Activated CD4-positive, CD25-positive, alpha-beta regulatory T cell (primary cell): Measurements from ENCODE around the gene CDK6.

Source experiments
- DNase-seq, 4 experiments: peaks; one replicate each; lab custom pipeline; 2025; lab: John Stamatoyannopoulos, UW

Gene CDK6

DNA sequence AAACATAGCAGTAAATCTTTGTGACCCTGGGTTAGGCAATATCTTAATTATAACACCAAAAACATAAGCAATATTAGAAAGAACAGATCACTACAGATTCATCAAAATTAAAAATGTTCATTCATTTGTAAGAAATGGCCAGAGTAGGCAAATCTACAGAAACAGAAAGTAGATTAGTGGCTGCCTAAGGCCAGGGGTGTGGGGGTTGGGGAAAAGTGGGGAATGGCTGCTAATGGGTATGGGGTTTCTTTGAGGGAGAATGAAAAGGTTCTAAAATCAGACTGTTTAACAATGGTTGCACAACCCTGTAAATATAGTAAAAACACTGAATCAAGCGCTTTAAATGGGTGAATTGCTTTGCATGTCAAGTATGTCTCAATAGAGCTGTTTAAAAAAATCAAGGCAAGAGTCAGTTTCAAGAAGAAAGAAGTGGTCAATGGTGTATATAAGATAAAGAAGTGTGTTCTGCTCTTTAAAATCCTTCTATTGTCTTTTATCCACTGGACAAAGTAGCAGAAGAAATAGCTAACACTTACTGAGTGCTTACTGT lies 42.6 kb downstream of the CDK6 start:
- DNase-seq = no peak

DNA sequence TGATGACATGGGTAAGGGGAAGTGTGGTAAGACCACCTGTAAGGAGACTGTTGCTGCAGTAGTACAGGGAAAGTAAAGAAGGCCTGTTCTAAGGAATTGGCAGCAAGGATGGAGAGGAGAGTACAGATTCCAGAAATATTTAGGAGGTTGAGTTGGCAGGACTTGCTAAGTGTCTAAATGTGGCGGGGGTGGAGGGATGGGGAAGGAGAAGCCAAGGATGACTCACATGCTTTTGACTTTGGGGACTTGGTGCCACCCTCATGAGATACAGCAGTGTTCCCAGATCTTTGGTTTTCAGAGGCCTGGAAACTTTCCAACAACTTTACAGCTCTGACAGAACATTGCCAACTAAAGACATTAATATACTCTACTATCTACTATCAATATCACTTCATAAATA lies 45.4 kb downstream of the CDK6 start:
- DNase-seq = no peak

DNA sequence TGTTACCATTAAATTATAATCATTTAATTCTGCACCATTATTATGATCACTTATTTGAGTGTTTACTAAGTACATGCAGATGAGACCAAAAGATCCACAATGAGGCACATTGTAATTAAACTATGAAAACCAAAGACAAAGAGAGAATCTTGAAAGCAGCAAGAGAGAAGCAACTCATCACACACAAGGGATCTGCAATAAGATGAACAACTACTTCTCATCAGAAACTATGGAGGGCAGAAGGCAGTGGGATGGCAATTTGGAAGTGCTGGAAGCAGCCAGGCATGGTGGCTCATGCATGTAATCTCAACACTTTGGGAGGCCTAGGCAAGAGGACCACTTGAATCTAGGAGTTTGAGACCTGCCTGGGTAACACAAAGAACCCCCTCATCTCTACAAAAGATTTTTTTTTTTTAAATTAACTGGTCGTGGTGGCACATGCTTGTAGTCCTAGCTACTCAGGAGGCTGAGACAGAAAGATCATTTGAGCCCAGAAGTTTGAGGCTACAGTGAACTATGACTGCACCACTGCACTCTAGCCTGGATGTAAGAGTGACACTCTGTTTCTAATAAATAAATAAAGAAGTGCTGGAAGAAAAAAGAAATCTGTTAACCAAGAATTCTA lies 47.7 kb downstream of the CDK6 start:
- no peak for DNase-seq

DNA sequence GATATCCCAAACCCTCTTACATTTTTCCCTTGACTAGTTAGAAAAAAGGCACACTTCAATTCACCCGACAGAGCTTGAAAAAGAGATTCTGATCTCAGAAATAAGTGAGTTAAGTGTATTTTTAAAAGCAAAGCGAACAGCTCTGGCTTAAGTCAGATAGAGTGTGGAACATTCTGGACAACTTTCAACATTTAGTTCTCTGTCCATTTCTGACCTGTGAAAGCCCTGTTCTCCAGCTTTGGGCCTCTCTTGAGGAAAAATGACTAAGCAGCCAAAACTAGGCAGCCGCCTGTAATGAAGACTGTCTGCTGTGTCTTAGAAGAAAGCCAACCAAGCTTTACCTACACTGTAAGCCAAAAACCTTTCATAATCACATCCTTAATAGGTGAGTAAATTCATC lies 50.5 kb downstream of the CDK6 start:
- no peak for DNase-seq

DNA sequence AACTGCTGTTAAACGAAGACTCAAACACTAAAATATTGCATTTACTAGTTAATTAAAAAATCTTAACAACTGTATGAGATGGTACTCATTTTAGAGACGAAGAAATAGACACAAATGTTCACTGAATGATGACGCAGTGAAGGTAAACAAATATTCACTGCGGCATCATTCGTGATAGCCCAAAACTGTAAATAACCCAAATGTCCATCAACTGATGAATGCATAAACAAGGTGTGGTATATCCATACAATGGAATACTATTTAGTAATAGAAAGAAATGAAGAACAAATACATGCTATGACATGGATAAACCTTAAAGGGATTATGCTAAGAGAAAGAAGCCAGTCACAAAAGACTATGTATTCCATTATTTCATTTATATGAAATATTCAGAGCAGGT lies 51.4 kb downstream of the CDK6 start:
- DNase-seq = no peak

DNA sequence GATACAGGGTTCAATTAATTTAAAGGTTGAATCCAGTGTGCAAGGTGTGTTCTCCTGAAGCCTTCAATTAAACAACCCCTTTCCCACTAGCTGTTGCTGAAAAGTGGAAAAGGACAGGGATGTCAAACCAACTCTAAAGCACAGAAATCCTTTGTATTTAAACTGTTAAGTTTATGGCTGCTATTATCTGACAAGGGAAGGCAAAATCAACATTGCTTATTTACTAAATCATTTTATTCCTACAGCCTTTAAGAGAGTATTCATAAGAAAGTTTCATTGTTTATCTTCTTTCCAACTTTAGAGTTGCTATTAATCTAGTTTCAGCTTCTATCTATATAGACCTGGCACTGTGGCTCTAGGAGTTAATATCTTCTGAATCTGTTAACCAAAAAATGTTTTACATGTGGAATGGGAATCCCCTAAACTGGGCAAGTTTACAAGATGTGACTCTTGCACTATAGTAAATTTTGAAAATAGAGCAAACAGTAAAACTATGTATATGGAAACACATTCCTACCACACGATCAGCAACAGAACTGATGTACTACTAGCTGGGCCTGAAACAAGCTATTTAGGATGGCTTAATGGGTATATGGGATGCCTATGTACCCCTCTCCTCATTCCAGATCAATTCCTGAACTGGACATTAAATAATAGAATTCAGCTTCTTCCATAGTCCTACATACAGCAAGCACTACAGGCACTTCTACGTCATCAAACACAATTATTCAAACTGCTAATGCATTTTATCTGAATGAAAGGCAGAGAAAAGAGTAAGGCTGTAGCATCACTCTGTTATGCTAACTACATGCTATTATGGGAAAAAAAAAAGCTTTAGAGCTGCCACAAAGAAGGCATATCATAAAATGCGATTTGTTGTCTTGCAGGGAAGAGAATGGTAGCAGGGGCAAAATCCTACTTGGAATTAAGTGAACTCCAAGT lies 52.8 kb downstream of the CDK6 start:
- DNase-seq = no peak

DNA sequence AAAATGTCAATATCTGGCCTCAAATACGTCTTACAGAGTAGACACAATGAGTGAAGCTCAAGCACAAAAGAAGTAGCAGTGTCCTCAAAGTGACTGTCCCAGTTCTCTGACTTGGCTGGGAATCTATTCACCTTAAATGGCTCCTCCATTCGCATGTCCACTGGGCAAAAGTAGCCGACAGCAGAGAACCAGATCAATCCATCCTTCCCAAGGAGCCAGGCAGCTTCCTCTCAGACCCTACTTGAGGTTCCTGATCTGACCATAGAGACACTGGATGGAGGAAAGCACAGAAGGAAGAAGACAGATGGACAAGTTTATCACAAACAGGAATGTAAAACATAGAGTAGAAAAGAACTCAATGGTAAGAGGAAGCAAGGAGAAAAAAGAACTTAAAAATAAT lies 53.5 kb downstream of the CDK6 start:
- no peak for DNase-seq

DNA sequence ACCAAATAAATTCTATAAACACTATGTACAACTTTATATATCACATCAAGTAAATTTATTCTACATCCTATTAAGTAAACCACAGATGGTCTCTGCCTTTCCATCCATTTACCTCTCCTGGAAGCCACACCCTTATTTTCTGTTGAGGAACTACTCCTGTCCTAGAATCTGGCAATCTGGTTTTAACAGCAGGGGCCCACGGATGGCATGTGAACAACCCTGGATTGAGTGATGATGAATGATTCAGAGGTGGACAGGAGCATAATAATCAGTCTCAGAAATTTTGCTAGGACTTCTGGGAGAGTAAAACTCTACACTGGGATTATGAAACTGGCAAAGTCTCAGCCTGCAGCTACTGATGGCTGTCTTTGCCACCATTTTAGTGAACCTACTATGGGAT lies 54.1 kb downstream of the CDK6 start:
- no peak for DNase-seq

DNA sequence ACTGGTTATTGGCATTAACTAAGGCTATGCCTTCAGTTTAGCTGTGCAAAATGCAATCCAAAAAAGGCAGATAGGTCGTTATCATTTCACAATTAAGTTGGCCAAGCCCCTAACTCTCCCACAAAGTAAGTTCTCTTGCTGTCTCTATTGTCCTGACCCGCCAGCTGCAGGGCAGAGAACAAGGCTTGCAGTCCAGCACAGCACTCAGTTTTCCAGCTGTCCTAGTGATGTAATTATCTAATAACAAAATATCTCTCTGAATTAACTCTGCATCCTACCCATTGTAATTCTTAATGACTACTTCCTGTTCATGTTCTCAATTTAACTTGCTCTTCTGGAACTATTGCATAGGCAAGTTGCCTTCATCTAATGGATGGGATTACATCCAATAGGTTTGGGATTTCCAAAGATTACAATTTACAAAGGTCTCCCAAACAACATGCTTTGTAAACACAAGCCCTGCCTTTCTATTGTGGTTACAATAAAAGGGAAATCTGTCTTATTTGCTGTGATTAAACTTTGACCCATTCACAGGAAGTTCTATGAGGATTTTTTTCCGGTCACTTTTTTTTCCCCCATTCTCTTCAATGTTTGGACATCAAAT lies 55.2 kb downstream of the CDK6 start:
- no peak for DNase-seq

DNA sequence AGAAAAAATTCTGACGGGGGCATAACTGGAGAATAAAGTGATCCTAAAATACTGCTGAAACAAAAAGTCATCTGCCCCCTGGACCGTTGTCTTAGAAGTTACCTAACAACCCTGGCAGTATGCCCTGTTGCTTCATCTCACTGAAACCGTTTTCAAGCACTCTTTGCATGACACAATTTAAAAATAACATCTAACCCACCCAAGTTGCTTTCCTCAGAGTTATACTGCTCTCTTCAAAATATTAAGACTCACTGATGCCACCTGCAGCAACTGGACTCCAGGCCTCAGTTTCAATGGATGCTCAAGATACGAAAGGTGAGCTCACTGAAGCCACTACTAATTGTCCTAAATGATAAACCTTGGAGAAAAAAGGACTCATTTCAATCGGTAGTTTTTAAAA lies 57.4 kb downstream of the CDK6 start:
- no peak for DNase-seq

DNA sequence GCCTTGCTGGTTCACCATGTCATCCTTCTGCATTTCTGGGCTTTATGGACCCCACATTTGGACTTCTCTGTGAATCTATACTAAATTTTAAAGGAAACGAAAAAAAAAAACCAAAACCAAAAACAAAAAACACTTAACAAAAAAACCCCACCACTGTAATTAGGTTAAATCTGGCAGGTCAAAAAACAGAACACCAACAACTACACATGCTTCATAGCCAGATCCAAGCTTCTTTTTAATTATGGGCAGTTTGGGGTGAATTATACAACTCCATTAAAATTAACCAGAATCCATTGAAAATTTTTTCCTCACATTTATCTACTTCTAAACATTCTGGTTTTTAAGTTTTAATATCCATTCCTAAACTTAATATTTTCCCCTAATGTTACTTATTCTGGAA lies 58.4 kb downstream of the CDK6 start:
- no peak for DNase-seq

DNA sequence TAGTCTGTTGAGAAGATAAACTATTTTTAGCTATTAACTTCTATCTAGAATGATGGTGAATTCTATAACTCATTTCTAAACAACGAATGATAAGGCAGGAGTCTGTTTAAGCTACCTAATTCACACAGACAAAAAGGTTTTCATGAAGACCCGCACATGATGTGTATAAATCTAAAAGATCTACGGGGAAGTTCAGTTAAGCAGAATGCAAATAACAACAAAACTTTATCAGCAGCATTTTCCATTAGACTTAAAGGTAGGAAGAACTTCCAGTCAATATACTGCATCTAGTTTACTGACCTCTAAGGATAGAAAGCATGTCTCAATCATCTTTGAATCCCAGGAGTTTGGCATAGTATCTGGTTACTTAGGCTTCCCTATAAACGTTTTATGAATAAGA lies 62.6 kb downstream of the CDK6 start:
- DNase-seq = no peak

DNA sequence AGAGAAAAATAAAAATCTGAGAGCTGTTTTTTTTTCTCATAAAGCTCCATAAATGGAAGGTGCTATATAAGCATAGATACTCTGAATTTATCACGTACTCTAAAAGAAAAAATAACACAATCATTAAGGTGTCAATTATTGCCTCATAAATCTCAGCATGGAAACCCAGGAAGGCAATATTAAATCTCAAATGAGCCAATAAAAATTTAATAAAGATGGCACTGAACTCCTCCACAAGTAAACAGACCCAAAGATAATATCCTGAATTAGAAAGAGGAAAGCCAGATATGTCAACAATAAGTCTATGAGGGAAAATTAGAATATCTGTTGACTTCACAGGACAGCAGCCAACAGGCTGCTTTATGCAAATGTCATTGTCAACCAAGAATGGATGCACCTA lies 66.5 kb downstream of the CDK6 start:
- DNase-seq = no peak

DNA sequence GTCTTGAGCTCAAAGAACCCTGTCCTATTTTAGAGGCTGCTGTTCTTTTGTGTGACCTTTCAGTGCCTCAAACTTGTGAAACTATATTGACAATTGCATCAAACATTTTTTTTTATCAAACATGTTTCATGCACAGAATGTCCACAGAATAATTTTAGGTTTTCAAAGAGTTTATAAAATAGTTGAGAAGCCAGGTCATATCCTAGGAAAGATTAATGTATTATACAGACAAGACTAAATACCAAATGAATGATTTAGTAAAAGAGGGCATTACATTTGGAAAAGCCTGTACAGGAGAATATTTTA lies 67.0 kb downstream of the CDK6 start:
- DNase-seq = no peak

DNA sequence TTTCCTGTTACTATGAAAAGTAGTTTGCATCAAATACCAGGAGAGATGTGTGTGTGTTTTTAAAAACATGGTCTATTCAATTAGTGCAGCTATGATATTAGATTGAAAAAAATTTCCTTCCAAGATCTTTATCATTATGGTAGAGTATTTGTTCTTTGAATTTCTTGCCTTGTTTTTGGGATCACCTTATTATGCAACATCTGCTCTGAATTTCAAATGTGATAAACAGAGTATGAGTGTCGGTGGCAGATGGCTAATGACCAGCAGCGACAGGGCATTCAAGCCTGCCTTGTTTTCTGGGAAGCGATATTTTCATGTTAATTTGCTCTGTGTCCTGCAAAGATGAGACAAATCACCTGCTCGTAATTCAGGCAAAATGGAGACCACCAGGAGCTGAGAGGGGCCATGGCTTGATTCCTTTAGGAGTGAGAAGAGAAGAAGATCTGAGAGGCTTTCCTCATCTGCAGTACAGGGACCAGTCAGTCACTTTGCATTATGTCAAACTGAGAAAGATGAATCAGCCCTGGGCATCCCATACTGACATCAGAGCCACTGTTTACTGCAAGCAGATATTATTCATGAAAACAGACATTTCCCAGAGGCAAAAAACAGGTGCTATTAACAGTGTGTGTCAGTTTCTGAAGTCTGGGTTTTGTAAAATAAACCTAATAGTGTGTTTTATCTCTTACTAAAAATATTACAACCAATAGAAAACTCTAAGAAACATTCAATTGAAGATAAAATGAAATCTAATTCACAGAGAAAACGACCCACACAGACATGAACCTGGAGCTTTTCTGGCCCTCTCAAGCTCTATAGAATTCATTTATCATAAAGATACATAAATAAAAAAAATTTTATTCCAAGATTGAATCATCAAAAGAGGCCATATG lies 67.6 kb downstream of the CDK6 start:
- DNase-seq = peak in 1 of 4 experiments; percentile 2

DNA sequence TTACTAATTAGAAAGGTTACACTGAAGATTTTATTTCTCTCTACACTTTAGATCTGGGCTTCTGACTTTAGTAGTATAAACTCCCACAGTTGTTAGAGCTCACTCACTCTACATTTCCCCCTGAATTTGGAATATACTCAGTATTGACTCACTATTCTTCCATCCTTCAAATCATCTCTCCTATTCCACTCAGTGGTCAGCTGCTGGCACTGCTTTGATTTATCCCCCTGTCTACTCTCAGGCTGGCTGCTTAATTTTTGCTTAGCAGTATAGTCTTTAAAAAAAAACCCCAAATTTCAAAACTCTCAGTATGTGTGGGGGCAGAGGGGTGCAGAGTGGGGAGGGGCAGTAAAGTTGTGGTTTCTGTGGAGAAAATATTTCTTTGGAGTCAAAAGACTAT lies 68.9 kb downstream of the CDK6 start:
- DNase-seq = no peak

DNA sequence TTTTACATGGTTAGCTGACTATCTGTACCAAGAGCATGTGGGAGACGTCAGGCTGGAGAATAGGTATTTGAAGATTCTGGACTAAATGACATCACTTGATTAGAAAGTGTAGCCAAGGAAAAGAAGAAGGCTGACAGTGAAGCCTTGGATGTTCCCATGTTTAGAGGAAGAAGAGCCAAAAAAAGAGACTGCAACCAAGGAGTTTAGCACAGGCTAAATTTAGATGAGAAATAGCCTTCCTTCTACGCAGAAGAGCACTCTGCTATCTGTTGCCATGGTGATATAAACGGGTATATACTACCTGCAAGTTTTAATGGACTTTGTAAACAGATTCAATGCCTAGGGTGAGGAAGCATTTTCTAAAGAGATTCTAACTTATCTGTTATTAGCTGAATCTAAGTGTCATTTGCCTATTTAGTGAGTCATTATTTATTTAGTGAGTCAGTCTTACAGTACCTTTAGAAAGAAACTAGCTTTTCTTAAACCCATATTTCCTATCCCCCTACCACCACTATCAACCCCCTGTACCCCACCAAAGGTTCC lies 69.8 kb downstream of the CDK6 start:
- DNase-seq = no peak

DNA sequence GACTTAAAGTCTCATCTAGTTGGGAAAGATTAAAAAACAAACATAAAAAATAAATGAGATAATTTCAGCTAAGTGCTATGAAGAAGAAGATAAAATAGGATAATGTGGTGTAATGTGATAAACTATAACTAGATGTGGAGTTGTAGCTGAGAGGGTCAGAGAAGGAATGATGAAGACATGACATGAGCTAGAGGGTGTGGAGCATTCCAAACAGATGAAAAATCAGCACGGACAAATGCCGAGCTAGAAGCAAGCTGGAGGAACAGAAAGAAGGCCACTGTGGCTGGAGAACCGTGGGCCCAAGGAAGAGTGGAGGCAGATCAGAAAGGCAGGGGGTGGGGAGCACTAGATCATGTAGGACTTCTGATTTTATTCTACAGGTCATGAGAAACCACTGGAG lies 70.6 kb downstream of the CDK6 start:
- no peak for DNase-seq

DNA sequence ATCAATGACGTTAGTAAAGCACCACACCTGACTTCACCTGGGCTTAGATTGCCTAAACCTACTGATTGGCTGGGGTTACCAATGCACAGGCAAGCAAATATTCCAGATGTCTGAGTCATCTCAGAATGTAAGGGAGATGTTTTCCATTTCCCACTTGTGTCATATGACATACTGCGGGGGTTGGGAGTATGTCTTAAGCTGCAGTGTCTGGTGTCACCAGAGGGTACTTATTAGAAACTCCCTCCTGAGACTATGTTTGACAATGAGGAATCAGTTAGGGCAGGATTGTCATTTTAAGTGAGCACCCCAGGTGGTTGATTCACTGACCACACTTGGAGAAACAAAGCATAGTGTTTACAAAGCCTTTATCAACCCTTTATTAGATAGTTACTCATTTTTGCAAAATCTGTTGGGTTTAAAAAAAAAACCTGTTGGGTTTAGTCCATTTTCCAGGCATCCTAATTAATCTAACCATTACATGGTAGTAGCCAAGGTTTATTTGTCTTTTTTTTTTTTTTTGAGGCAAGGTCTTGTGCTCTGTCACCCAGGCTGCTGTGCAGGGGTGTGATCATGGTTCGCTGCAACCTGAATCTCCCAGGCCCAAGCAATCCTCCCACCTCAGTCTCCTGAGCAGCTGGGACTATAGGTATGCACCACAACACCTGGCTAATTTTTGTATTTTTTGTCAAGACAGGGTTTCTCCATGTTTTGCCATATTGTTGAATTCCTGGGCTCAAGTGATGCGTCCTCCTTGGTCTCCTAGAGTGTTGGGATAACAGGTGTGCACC lies 72.5 kb downstream of the CDK6 start:
- no peak for DNase-seq

DNA sequence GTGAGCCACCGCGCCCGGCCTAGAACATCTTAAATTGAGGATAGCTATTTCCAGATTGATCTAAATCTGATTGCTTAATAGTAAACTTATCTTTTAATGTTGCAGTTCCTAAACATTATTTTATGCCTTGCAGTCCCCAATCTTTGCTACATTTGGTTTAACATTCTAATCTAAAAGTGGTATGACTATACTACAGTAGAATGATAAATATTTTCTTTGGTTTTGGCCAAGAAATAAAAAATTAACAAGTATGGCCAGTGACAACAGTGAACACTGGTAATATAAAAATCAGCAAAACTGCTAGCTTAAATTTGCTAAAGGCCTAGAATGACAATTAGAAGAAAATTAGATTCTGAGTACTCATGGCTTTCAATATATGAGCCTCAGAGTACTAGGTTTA lies 73.5 kb downstream of the CDK6 start:
- DNase-seq = no peak
